Measurements from ENCODE around the gene RBM3. TPM values are rescaled to one million over a fixed set of nuclear protein-coding genes. Genes with fewer than 3 reads are reported as not detected.

The RBM3 gene
- total RNA-seq, 1 experiment from 2014 or later = 354 TPM

DNA sequence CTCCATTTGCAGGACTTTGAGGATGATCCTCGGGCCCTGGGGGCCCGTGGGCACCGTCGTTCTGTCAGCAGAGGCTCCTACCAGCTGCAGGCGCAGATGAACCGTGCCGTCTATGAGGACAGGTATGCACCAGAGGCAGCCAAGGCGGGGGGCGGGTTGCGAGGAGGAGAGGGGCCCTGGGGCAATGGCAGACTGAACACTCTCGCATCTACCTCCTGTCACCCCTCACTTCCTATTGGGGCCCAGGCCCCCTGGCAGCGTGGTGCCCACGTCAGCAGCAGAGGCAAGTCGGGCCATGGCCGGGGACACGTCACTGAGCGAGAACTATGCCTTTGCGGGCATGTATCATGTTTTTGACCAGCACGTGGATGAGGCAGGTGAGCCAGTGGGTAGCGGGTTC lies 25.1 kb downstream of the RBM3 start:
- Mint-ChIP-seq H3K27me3 (ENCODE audit: insufficient read depth, unreplicated experiment) (no peaks in the 10 kb centered on the region), H3K9me3 (ENCODE audit: unreplicated experiment) (no peaks in the 10 kb centered on the region), H3K4me1 (ENCODE audit: insufficient read depth, unreplicated experiment) (no peaks in the 10 kb centered on the region), H3K4me3 (ENCODE audit: unreplicated experiment) (no peak overlapping the region), H3K27ac (ENCODE audit: low read depth, unreplicated experiment) (no peak overlapping the region), H3K36me3 (ENCODE audit: insufficient read depth, unreplicated experiment) (peaks cover 40% of the 10 kb centered on the region)
- TF ChIP-seq, protein P1, sequence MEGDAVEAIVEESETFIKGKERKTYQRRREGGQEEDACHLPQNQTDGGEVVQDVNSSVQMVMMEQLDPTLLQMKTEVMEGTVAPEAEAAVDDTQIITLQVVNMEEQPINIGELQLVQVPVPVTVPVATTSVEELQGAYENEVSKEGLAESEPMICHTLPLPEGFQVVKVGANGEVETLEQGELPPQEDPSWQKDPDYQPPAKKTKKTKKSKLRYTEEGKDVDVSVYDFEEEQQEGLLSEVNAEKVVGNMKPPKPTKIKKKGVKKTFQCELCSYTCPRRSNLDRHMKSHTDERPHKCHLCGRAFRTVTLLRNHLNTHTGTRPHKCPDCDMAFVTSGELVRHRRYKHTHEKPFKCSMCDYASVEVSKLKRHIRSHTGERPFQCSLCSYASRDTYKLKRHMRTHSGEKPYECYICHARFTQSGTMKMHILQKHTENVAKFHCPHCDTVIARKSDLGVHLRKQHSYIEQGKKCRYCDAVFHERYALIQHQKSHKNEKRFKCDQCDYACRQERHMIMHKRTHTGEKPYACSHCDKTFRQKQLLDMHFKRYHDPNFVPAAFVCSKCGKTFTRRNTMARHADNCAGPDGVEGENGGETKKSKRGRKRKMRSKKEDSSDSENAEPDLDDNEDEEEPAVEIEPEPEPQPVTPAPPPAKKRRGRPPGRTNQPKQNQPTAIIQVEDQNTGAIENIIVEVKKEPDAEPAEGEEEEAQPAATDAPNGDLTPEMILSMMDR (IDR thresholded peaks at IDR 0.05; ENCODE audit: unreplicated experiment) = no peak
- DNase-seq (ENCODE audit: unreplicated experiment) = no peak
- no TSS peak for BruUV-seq (replicated peaks)
- ChIA-PET CTCF (no interaction called here), POLR2A (no interaction called here)
- intact Hi-C loops (cut with micrococcal nuclease) = no loop called here

DNA sequence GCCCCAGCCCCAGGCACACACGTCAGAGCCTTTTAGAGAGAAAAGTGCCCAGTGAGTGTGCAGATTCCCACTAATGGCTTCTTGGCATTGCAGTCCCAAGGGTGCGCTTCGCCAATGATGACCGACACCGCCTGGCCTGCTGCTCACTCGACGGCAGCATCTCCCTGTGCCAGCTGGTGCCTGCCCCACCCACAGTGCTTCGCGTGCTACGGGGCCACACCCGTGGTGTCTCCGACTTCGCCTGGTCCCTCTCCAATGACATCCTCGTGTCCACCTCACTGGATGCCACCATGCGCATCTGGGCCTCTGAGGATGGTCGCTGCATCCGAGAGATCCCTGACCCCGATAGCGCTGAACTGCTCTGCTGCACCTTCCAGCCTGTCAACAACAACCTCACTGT lies 25.9 kb downstream of the RBM3 start:
- Mint-ChIP-seq H3K27ac (ENCODE audit: low read depth, unreplicated experiment) (no peak overlapping the region), H3K4me1 (ENCODE audit: insufficient read depth, unreplicated experiment) (no peaks in the 10 kb centered on the region), H3K4me3 (ENCODE audit: unreplicated experiment) (no peak overlapping the region), H3K27me3 (ENCODE audit: insufficient read depth, unreplicated experiment) (no peaks in the 10 kb centered on the region), H3K36me3 (ENCODE audit: insufficient read depth, unreplicated experiment) (peaks cover 47% of the 10 kb centered on the region), H3K9me3 (ENCODE audit: unreplicated experiment) (no peaks in the 10 kb centered on the region)
- TF ChIP-seq, protein P1 (IDR thresholded peaks at IDR 0.05; ENCODE audit: unreplicated experiment) = no peak
- no peak for DNase-seq (ENCODE audit: unreplicated experiment)
- intact Hi-C loops (cut with micrococcal nuclease) = no loop called here
- BruUV-seq (replicated peaks) = no TSS peak
- POLR2A ChIA-PET = no interaction called here
- CTCF ChIA-PET = no interaction called here

DNA sequence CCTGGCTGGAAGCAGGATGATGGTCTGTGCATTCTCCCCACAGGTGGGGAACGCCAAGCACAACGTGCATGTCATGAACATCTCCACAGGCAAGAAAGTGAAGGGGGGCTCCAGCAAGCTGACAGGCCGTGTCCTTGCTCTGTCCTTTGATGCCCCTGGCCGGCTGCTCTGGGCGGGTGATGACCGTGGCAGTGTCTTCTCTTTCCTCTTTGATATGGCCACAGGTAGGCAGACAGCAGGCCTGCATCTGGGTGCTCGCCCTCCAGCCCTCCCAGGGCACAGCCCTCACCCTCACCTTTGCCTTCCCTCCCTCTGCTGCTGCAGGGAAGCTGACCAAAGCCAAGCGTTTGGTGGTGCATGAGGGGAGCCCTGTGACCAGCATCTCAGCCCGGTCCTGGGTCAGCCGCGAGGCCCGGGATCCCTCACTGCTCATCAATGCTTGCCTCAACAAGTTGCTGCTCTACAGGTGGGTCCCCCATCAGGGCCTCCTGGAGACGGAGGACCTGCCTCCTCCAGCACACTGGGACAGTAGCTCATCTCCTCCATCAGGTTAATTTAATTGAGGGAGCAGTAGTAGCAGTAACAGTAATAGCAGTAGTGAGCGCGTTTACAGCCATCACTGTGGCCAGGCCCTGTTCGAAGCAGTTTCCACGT lies 27.6 kb downstream of the RBM3 start:
- CTCF ChIA-PET = no interaction called here
- POLR2A ChIA-PET = interaction anchor here (1.6 kb wide), 1 partner anchor 12 kb away, joined by 3 read pairs; no protein-coding TSS in a partner anchor
- TF ChIP-seq, protein P1 (IDR thresholded peaks at IDR 0.05; ENCODE audit: unreplicated experiment) = no peak

DNA sequence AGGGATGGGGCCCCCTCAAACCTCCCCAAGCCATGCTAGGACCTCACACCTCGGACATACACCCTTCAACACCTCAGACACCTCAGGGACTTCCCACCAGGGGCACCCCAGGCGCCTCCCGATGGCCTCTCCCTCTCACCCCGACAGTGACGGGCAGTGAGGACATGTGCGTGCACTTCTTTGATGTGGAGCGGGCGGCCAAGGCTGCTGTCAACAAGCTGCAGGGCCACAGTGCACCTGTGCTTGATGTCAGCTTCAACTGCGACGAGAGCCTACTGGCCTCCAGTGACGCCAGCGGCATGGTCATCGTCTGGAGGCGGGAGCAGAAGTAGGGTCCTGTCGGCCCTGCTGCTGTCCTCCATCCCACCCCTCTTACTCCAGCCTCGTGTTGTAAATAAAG lies 30.4 kb downstream of the RBM3 start:
- Mint-ChIP-seq H3K27me3 (ENCODE audit: insufficient read depth, unreplicated experiment) (no peaks in the 10 kb centered on the region), H3K36me3 (ENCODE audit: insufficient read depth, unreplicated experiment) (peaks cover 36% of the 10 kb centered on the region), H3K4me1 (ENCODE audit: insufficient read depth, unreplicated experiment) (no peaks in the 10 kb centered on the region), H3K27ac (ENCODE audit: low read depth, unreplicated experiment) (no peak overlapping the region), H3K4me3 (ENCODE audit: unreplicated experiment) (no peak overlapping the region), H3K9me3 (ENCODE audit: unreplicated experiment) (no peaks in the 10 kb centered on the region)
- ChIA-PET CTCF (no interaction called here), POLR2A (no interaction called here)
- intact Hi-C loops (cut with micrococcal nuclease) = no loop called here
- no TSS peak for BruUV-seq (replicated peaks)
- DNase-seq (ENCODE audit: unreplicated experiment) = no peak
- TF ChIP-seq, protein P1 (IDR thresholded peaks at IDR 0.05; ENCODE audit: unreplicated experiment) = no peak

More for the DNA sequence above, 27.6 kb downstream of the RBM3 start:
- intact Hi-C loops (cut with micrococcal nuclease) = no loop called here
- no peaks in the 10 kb centered on the region for H3K4me1 Mint-ChIP-seq (ENCODE audit: insufficient read depth, unreplicated experiment)
- no peak overlapping the region for H3K27ac Mint-ChIP-seq (ENCODE audit: low read depth, unreplicated experiment)
- H3K9me3 Mint-ChIP-seq (ENCODE audit: unreplicated experiment) = no peaks in the 10 kb centered on the region
- no TSS peak for BruUV-seq (replicated peaks)
- peaks cover 52% of the 10 kb centered on the region for H3K36me3 Mint-ChIP-seq (ENCODE audit: insufficient read depth, unreplicated experiment)
- H3K4me3 Mint-ChIP-seq (ENCODE audit: unreplicated experiment) = no peak overlapping the region
- H3K27me3 Mint-ChIP-seq (ENCODE audit: insufficient read depth, unreplicated experiment) = no peaks in the 10 kb centered on the region
- DNase-seq (ENCODE audit: unreplicated experiment) = no peak
